Testis (tissue), 2 donors: Measurements from ENCODE around the gene BACH2.

Experiments used
- CTCF ChIP-seq, 3 experiments: fragments of 450-650 bp in 2 of 3; fragments of 200-600 bp in 1 of 3; sonication (generic) in 1 of 3; IDR thresholded peaks; one replicate each; pipeline ENCODE4 v1.5.1; 2016 to 2019; ENCODE audit warnings: antibody characterized with exemption in 3 of 3, mild to moderate bottlenecking in 2 of 3, moderate library complexity in 1 of 3
- POLR2A ChIP-seq: fragments of 450-650 bp; IDR thresholded peaks from one replicate; pipeline ENCODE4 v1.6.1; 2017; ENCODE audit warnings: antibody characterized with exemption, mild to moderate bottlenecking, moderate library complexity

- TF ChIP-seq CTCF (IDR thresholded peaks at IDR 0.05) (no peak), POLR2A (no peak)
Observed at GRCh38 chr6:90072501-90072900, 224.1 kb downstream of the BACH2 start.
